ENCODE measurements around the gene ZNF638. TPM values are rescaled to one million over a fixed set of nuclear protein-coding genes. Genes with fewer than 3 reads are reported as not detected.
A peak's percentile ranks its signal among the peaks of the same experiment; 100 is the strongest.

The ZNF638 gene
- total RNA-seq, 1 donor: 152 TPM

DNA sequence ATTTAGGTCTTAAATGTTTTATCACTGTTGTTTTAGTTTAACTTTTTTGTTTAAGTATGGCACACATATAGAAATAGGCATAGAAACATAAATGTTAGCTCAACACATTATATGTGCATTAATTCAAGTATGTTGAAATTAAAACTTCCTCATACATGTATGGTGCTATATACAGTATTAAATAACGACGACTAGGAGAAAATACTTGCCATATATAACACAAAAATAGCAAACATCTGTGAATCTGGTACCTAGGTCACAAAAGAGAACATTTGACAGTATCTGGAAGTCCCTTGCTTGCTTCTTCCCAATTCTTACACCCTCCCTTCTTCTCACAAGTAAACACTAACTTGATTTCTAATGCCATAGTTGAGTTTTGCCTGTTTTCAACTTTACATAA, 38.4 kb downstream of the ZNF638 start:
- peaks cover 9% of the 10 kb centered on the region for H4K20me1 ChIP-seq (ENCODE audit: insufficient read depth, low read length)
- no peak overlapping the region for H3K27ac ChIP-seq (ENCODE audit: low read depth, low read length)
- H2AFZ ChIP-seq (ENCODE audit: low read length): no peak overlapping the region
- no peaks in the 10 kb centered on the region for H3K9me3 ChIP-seq (ENCODE audit: low read depth, low read length)
- TF ChIP-seq, protein P1, sequence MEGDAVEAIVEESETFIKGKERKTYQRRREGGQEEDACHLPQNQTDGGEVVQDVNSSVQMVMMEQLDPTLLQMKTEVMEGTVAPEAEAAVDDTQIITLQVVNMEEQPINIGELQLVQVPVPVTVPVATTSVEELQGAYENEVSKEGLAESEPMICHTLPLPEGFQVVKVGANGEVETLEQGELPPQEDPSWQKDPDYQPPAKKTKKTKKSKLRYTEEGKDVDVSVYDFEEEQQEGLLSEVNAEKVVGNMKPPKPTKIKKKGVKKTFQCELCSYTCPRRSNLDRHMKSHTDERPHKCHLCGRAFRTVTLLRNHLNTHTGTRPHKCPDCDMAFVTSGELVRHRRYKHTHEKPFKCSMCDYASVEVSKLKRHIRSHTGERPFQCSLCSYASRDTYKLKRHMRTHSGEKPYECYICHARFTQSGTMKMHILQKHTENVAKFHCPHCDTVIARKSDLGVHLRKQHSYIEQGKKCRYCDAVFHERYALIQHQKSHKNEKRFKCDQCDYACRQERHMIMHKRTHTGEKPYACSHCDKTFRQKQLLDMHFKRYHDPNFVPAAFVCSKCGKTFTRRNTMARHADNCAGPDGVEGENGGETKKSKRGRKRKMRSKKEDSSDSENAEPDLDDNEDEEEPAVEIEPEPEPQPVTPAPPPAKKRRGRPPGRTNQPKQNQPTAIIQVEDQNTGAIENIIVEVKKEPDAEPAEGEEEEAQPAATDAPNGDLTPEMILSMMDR (IDR thresholded peaks at IDR 0.05; ENCODE audit: extremely low read depth, low read depth, low read length): no peak
- DNase-seq (ENCODE audit: insufficient read length, low spot score, missing footprints): no peak
- peaks cover 34% of the 10 kb centered on the region for H3K36me3 ChIP-seq (ENCODE audit: insufficient read depth, low read length)
- H3K79me2 ChIP-seq (ENCODE audit: insufficient read depth, low read length): peaks cover 9% of the 10 kb centered on the region
- H3K4me2 ChIP-seq (ENCODE audit: insufficient read depth, low read length): no peak overlapping the region
- H3K4me1 ChIP-seq (ENCODE audit: insufficient read depth, low read length): no peaks in the 10 kb centered on the region
- H3K4me3 ChIP-seq (ENCODE audit: insufficient read depth, low read length): no peak overlapping the region
- H3K27me3 ChIP-seq (ENCODE audit: insufficient read depth, low read length): no peaks in the 10 kb centered on the region

DNA sequence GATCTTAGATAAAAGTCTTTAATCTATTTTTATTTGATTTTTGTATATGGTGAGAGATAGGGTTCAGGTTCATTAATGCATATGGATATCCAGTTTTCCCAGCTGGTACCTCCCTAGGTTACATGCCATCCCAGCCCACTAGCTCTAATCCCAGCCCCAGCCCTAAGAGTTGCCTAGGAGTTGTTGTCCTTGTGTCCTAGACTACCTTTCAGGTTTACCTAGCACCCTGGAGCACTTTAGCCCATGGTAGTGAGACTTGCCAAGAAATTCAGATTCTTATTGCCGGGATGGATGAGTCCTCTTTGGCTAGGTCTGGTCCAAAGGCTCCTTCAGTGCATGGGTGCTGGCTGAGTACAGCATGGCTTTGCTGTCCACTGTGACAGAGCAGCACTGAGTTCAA, 40.5 kb downstream of the ZNF638 start:
- peaks cover 15% of the 10 kb centered on the region for H3K79me2 ChIP-seq (ENCODE audit: insufficient read depth, low read length)
- TF ChIP-seq, protein P1 (IDR thresholded peaks at IDR 0.05; ENCODE audit: extremely low read depth, low read depth, low read length): no peak
- H3K27ac ChIP-seq (ENCODE audit: low read depth, low read length): no peak overlapping the region
- H3K27me3 ChIP-seq (ENCODE audit: insufficient read depth, low read length): no peaks in the 10 kb centered on the region
- peaks cover 9% of the 10 kb centered on the region for H4K20me1 ChIP-seq (ENCODE audit: insufficient read depth, low read length)
- H3K36me3 ChIP-seq (ENCODE audit: insufficient read depth, low read length): peaks cover 26% of the 10 kb centered on the region
- H3K4me1 ChIP-seq (ENCODE audit: insufficient read depth, low read length): no peaks in the 10 kb centered on the region
- H2AFZ ChIP-seq (ENCODE audit: low read length): no peak overlapping the region
- no peaks in the 10 kb centered on the region for H3K9me3 ChIP-seq (ENCODE audit: low read depth, low read length)
- no peak overlapping the region for H3K4me3 ChIP-seq (ENCODE audit: insufficient read depth, low read length)
- DNase-seq (ENCODE audit: insufficient read length, low spot score, missing footprints): no peak
- H3K4me2 ChIP-seq (ENCODE audit: insufficient read depth, low read length): no peak overlapping the region

DNA sequence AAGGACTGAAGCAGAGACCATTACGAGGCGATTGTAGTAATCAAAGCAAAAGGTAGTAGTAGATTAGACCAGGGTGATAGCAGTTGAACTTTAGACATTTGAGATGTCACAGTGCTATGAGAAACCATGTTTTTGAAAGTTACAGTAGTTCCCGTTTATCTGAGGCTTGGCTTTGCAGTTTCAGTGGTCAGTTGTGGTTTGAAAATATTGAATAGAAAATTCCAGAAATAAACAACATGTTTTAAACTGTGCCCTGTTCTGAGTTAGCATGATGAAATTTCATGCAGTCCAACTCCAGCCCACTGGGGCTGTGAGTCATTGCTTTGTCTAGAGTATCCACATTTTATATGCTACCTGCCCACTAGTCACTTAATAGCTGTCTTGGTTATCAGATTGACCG, 47.5 kb downstream of the ZNF638 start:
- H3K4me3 ChIP-seq (ENCODE audit: insufficient read depth, low read length): no peak overlapping the region
- no peak overlapping the region for H2AFZ ChIP-seq (ENCODE audit: low read length)
- H3K79me2 ChIP-seq (ENCODE audit: insufficient read depth, low read length): peaks cover 8% of the 10 kb centered on the region
- H3K36me3 ChIP-seq (ENCODE audit: insufficient read depth, low read length): peaks cover 21% of the 10 kb centered on the region
- H4K20me1 ChIP-seq (ENCODE audit: insufficient read depth, low read length): peaks cover 10% of the 10 kb centered on the region
- no peak for DNase-seq (ENCODE audit: insufficient read length, low spot score, missing footprints)
- H3K9me3 ChIP-seq (ENCODE audit: low read depth, low read length): no peaks in the 10 kb centered on the region
- H3K27ac ChIP-seq (ENCODE audit: low read depth, low read length): peak overlapping the region; percentile 43
- no peak overlapping the region for H3K4me2 ChIP-seq (ENCODE audit: insufficient read depth, low read length)
- TF ChIP-seq, protein P1 (IDR thresholded peaks at IDR 0.05; ENCODE audit: extremely low read depth, low read depth, low read length): no peak
- peaks cover 10% of the 10 kb centered on the region for H3K4me1 ChIP-seq (ENCODE audit: insufficient read depth, low read length)
- H3K27me3 ChIP-seq (ENCODE audit: insufficient read depth, low read length): no peaks in the 10 kb centered on the region

DNA sequence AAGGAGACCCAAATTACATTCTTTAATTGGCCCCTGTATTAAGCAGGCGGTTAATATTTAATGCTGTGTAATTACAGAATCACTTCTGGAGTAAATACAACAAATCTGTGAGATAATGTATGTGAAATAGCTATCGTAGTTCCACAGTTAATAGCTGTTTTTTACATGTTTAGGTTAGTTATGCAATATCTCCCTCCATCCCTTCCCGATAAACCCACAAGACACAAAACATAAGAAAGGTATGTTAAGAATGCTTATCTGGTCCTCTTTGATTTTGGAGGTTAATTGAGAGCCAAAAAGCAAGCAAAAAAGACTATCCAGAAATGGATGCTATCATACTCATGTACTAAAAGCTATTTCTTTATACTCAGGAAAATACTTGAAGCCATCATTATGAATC, 49.1 kb downstream of the ZNF638 start:
- Histone ChIP-seq H2AFZ (ENCODE audit: low read length) (no peak overlapping the region), H3K4me3 (ENCODE audit: insufficient read depth, low read length) (no peak overlapping the region), H3K27ac (ENCODE audit: low read depth, low read length) (no peak overlapping the region), H4K20me1 (ENCODE audit: insufficient read depth, low read length) (peaks cover 15% of the 10 kb centered on the region), H3K4me2 (ENCODE audit: insufficient read depth, low read length) (no peak overlapping the region), H3K9me3 (ENCODE audit: low read depth, low read length) (no peaks in the 10 kb centered on the region), H3K27me3 (ENCODE audit: insufficient read depth, low read length) (no peaks in the 10 kb centered on the region), H3K4me1 (ENCODE audit: insufficient read depth, low read length) (peaks cover 10% of the 10 kb centered on the region), H3K36me3 (ENCODE audit: insufficient read depth, low read length) (peaks cover 12% of the 10 kb centered on the region), H3K79me2 (ENCODE audit: insufficient read depth, low read length) (peaks cover 5% of the 10 kb centered on the region)
- TF ChIP-seq, protein P1 (IDR thresholded peaks at IDR 0.05; ENCODE audit: extremely low read depth, low read depth, low read length): no peak
- DNase-seq (ENCODE audit: insufficient read length, low spot score, missing footprints): no peak

Data from osteoblast (primary cell).